Activated CD4-positive, alpha-beta T cell treated with anti-CD3 and anti-CD28 coated beads, Interleukin-2, amount 10 ng/mL, durations not matched to agents 7 days and 5 days (primary cell): Measurements from ENCODE around the gene WIPI1. TPM values are rescaled to one million over a fixed set of nuclear protein-coding genes. Genes with fewer than 3 reads are reported as not detected.

Experiments used
- CTCF ChIA-PET: fragments of 350-600 bp; sonication (Branson Sonifier 250); formaldehyde crosslinking; loops from one replicate; lab custom pipeline; 2021; ENCODE audit warnings: antibody characterized with exemption; lab: Charles Lee
- POLR2A ChIA-PET: fragments of 350-600 bp; sonication (Branson Sonifier 250); formaldehyde crosslinking; loops from one replicate; lab custom pipeline; 2021; ENCODE audit warnings: antibody characterized with exemption; lab: Charles Lee
- DNase-seq: peaks from one replicate; pipeline ENCODE4 v3.0.0-alpha.2; 2020
- H3K27ac Mint-ChIP-seq: one replicate; pipeline ENCODE4 v1.8.0; 2021; ENCODE audit warnings: mild to moderate bottlenecking, moderate library complexity, mixed read lengths
- H3K27me3 Mint-ChIP-seq: one replicate; pipeline ENCODE4 v1.8.0; 2021; ENCODE audit warnings: mixed read lengths
- H3K36me3 Mint-ChIP-seq: one replicate; pipeline ENCODE4 v1.8.0; 2021; ENCODE audit warnings: low read depth, mixed read lengths
- H3K4me1 Mint-ChIP-seq: one replicate; pipeline ENCODE4 v1.8.0; 2021; ENCODE audit warnings: mixed read lengths
- H3K4me3 Mint-ChIP-seq: one replicate; pipeline ENCODE4 v1.8.0; 2021; ENCODE audit warnings: mild to moderate bottlenecking, moderate library complexity, mixed read lengths
- H3K9me3 Mint-ChIP-seq: one replicate; pipeline ENCODE4 v1.8.0; 2021; ENCODE audit warnings: mixed read lengths
- total RNA-seq, 2 experiments: library from RNA; stranded (reverse); gene quantifications; one replicate each; pipeline ENCODE4 v1.2.3, GENCODE V29; 2021

WIPI1 gene
- total RNA-seq, 2 experiments from 2014 or later: 28.2 to 34.4 TPM

DNA sequence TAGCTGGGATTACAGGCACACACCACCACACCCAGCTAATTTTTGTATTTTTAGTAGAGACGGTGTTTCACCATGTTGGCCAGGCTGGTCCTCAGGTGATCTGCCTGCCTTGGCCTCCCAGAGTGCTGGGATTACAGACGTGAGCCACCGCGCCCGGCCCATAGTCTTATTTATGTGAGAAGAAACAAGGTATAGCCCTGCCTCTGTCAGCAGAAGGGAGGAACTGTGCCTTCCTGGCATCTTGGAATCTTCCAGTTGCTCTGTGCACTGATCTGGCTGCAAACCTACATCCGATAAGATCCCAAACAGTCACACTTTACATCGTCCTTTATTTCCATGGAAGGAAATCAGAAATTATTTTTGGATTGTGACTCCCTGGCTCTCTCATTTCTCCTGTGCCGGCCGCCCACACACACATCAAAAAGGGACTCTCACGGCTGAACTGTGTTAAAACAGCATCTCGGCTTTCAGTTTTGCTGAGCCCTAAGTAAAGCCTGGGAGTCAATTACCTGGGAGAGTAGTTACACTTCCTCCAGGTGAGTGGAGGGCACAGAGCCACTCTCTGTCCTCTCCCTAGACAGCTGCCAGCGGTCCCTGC is 23.3 kb downstream of the WIPI1 start:
- POLR2A ChIA-PET: no interaction called here
- Mint-ChIP-seq H3K4me1 (peaks cover 60% of the 10 kb centered on the region), H3K27me3 (no peaks in the 10 kb centered on the region), H3K27ac (peak overlapping the region; percentile 41), H3K4me3 (no peak overlapping the region), H3K9me3 (no peaks in the 10 kb centered on the region), H3K36me3 (peaks cover 51% of the 10 kb centered on the region)
- DNase-seq: no peak
- CTCF ChIA-PET: interaction anchor here (0.9 to 2.0 kb wide), 3 partner anchors 11 to 189 kb away, joined by 3 to 9 read pairs (median 3); no protein-coding TSS in a partner anchor

DNA sequence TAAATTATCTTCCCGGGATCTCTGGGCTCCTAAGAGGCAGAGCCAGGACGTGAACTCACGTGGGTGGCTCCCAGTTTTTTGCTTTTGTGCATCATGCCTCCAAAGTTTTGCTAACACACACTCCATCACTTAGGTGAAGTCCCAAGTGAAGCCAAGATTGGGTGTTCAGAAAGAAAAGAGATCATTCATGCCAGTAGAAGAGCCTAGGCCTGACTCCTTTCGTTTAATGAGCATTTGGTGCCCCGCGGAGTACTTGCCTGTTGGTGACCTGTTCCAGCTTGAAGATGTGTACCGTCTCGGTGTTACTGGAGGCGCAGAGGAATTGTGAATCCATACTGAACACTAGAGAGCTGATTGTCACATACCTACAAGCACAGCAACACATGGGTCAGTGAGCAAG is 24.1 kb downstream of the WIPI1 start:
- Mint-ChIP-seq H3K4me1 (peaks cover 52% of the 10 kb centered on the region), H3K9me3 (no peaks in the 10 kb centered on the region), H3K27ac (peak overlapping the region; percentile 41), H3K36me3 (peaks cover 49% of the 10 kb centered on the region), H3K27me3 (no peaks in the 10 kb centered on the region), H3K4me3 (no peak overlapping the region)
- CTCF ChIA-PET: interaction anchor here (1.1 to 2.3 kb wide), 5 partner anchors 10 to 228 kb away, joined by 3 to 10 read pairs (median 3); no protein-coding TSS in a partner anchor
- POLR2A ChIA-PET: no interaction called here
- DNase-seq: no peak

DNA sequence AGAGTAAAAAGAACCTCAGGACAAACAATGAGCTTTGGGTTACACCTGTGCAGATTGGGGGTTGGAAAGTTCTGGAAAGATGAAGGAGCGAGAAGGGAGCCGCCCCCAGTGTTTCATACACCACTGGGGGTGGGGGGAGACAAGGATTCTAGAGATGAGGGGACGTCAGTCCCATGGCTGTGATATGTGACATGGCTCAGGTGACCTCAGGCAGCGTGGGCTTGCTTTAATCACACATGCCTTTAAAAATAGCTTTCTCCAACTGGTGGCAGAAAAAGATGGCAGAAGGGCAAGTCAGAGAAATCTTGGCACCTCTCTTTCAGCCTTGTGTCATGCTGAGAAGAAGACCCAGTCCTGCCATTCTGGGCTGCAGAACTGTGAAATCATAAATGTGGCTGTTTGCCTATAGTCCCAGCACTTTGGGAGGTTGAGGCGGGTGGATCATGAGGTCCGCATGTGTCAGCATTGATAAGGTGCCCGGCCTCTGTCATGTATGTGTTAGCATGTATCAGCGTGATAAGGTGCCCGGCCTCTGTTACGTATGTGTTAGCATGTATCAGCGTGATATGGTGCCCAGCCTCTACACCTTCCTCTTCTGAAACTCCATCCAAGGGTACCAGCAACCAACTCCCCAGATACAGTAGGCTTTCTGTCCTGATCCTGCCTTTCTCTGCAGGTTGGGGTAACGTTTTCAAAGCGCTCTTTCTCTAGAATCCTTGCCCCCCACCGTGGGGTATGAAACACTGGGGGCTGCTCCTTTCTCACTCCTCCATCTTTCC is 25.0 kb downstream of the WIPI1 start:
- H3K27me3 Mint-ChIP-seq: no peaks in the 10 kb centered on the region
- no peak overlapping the region for H3K4me3 Mint-ChIP-seq
- peaks cover 42% of the 10 kb centered on the region for H3K4me1 Mint-ChIP-seq
- peaks cover 49% of the 10 kb centered on the region for H3K36me3 Mint-ChIP-seq
- ChIA-PET CTCF (interaction anchor here (0.6 to 2.3 kb wide), 20 partner anchors 9 to 348 kb away, joined by 3 to 10 read pairs (median 3); partner anchors contain the start of genes ARSG and WIPI1), POLR2A (interaction anchor here (0.5 to 0.9 kb wide), 2 partner anchors 30 to 141 kb away, joined by 3 read pairs; partner anchors contain the start of gene SLC16A6)
- H3K27ac Mint-ChIP-seq: peak overlapping the region; percentile 26
- no peaks in the 10 kb centered on the region for H3K9me3 Mint-ChIP-seq
- DNase-seq: no peak

DNA sequence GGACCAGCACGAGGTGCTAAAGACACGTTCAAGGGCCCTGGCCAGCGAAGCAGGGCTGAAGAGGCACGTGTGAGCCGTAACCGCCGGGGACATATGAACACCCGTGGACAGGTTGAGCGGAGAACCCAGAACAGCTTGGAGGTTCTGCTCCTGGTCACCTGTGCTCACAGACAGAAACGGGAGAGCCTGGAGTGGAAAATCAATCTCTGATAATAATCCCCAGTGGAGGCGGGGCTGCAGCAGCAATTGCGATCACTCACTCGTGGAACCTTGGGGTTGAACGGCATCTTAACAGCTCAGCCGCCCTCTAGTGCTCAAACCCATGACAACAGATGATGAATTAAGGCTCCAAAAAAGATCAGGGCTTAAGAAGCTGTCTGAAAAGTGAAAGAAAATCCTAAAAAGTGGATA is 25.6 kb downstream of the WIPI1 start:
- H3K27ac Mint-ChIP-seq: peak overlapping the region; percentile 26
- POLR2A ChIA-PET: interaction anchor here (0.9 kb wide), 1 partner anchor 141 kb away, joined by 3 read pairs; the partner anchor contains the start of gene SLC16A6

DNA sequence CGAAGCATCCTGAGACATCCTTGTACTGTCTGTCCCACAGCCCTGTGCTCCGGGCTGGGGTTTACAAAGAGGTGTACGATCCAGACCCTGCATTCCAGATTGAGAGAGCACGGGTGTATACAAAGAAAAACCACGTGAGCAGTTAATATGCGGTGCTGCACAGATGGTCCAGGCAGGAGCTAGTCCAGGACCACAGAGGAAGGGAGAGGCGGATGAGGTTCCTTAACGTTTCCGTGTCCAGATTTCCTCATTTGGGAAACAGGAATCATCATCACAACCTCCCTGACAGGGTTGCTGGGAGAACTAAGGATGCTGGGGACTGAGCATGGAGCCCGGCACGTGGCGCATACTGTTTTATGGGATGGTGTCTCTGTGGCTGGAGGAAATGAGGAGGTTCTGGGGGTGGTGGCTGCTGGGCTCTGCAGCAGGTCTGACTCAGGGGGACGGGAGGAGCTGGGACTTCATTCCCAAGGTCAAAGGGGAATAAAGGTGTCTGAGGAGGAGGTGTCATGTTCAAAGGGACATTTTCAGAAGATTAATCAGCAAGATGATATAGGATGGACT is 26.2 kb downstream of the WIPI1 start:
- ChIA-PET CTCF (interaction anchor here (0.5 to 2.3 kb wide), 13 partner anchors 11 to 347 kb away, joined by 3 to 10 read pairs (median 3); partner anchors contain the start of gene ARSG), POLR2A (interaction anchor here (0.9 kb wide), 1 partner anchor 140 kb away, joined by 3 read pairs; the partner anchor contains the start of gene SLC16A6)
- Mint-ChIP-seq H3K27me3 (no peaks in the 10 kb centered on the region), H3K4me1 (peaks cover 31% of the 10 kb centered on the region), H3K9me3 (no peaks in the 10 kb centered on the region), H3K27ac (no peak overlapping the region), H3K4me3 (no peak overlapping the region), H3K36me3 (peaks cover 46% of the 10 kb centered on the region)
- no peak for DNase-seq

More for the DNA sequence above, 25.6 kb downstream of the WIPI1 start:
- peak; percentile 73 for DNase-seq
- CTCF ChIA-PET: interaction anchor here (0.5 to 2.3 kb wide), 19 partner anchors 9 to 348 kb away, joined by 3 to 10 read pairs (median 3); partner anchors contain the start of gene ARSG
- Mint-ChIP-seq H3K4me3 (no peak overlapping the region), H3K27me3 (no peaks in the 10 kb centered on the region), H3K36me3 (peaks cover 49% of the 10 kb centered on the region), H3K9me3 (no peaks in the 10 kb centered on the region), H3K4me1 (peaks cover 36% of the 10 kb centered on the region)

DNA sequence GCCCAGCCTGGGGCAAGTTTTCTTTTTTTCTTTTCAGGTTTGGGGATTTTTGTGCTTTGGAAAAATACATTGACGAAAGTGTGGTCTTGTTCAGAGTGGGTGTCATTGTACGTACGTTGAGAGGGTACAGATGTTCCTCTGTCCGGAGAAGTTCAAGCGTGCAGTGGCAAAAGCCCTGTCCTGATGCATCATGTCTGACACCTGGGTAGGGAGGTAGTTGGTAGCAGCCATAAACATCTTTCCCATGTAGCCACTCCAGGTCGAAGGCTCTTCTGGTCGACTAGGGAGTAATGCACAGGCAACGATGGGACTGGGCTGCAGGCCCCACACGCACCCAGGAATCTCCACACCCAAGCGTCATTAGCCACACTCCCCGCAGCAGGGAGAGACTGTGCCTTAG is 27.4 kb downstream of the WIPI1 start:
- peaks cover 43% of the 10 kb centered on the region for H3K36me3 Mint-ChIP-seq
- no peak overlapping the region for H3K27ac Mint-ChIP-seq
- ChIA-PET POLR2A (no interaction called here), CTCF (interaction anchor here (1.6 kb wide), 1 partner anchor 11 kb away, joined by 3 read pairs; no protein-coding TSS in a partner anchor)
- no peak overlapping the region for H3K4me3 Mint-ChIP-seq
- DNase-seq: no peak
- peaks cover 19% of the 10 kb centered on the region for H3K4me1 Mint-ChIP-seq
- no peaks in the 10 kb centered on the region for H3K9me3 Mint-ChIP-seq
- no peaks in the 10 kb centered on the region for H3K27me3 Mint-ChIP-seq

DNA sequence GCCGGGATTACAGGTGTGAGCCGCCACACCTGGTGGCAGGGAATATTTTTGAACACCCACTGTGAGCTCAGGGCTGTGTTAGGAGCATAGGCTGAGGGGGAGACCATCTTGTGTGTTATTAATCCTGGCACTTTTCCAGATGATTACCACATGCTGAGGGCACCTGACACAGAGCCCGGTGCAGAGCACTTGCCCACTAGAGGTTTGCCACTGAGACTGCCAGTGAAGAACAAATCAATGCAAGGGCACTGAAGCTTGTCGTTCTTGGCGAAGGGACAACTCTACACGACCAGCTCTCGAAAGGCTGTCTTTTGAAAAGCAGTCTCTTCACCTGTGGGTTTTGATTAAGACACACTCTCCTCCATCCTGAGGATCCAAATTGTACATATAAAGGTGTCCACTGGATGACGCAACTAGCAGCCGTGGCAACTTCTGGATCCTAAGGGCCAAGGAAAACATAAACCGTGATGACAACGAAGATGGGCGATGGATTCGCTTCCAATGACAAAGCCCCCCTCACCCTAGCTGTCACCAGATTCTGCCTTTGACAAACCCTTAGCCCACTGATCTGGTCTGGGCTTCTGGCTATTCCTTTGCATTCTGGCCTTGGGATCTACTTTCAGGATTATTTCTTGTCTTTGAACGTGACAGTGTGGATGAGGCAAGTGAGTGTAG is 28.7 kb downstream of the WIPI1 start:
- DNase-seq: no peak
- no peak overlapping the region for H3K4me3 Mint-ChIP-seq
- no peak overlapping the region for H3K27ac Mint-ChIP-seq
- ChIA-PET CTCF (interaction anchor here (1.0 to 1.3 kb wide), 3 partner anchors 30 to 409 kb away, joined by 3 to 4 read pairs (median 3); no protein-coding TSS in a partner anchor), POLR2A (no interaction called here)
- peaks cover 11% of the 10 kb centered on the region for H3K4me1 Mint-ChIP-seq
- H3K9me3 Mint-ChIP-seq: no peaks in the 10 kb centered on the region
- no peaks in the 10 kb centered on the region for H3K27me3 Mint-ChIP-seq
- peaks cover 39% of the 10 kb centered on the region for H3K36me3 Mint-ChIP-seq

DNA sequence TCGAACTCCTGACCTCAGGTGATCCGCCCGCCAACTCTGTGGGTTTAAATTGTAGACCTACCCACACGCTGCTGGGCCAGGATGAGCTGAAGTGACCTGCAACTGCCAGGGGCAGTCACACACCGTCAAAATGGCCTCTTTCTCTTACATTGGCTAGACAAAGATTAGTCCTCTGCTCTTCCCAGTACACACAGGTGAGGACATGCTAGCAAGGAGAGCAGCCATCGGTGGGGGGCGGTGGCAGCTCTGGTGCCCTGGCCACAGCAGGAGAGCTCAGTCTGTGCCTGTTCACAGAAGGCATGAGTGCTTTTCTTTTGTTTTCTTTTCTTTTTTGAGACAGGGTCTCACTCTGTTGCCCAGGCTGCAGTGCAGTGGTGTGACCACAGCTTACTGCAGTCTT is 29.7 kb downstream of the WIPI1 start:
- Mint-ChIP-seq H3K4me1 (peaks cover 11% of the 10 kb centered on the region), H3K4me3 (no peak overlapping the region), H3K27me3 (no peaks in the 10 kb centered on the region), H3K36me3 (peaks cover 30% of the 10 kb centered on the region), H3K27ac (no peak overlapping the region), H3K9me3 (no peaks in the 10 kb centered on the region)
- CTCF ChIA-PET: interaction anchor here (0.6 to 1.5 kb wide), 5 partner anchors 9 to 408 kb away, joined by 3 to 5 read pairs (median 4); no protein-coding TSS in a partner anchor
- POLR2A ChIA-PET: no interaction called here
- DNase-seq: no peak

DNA sequence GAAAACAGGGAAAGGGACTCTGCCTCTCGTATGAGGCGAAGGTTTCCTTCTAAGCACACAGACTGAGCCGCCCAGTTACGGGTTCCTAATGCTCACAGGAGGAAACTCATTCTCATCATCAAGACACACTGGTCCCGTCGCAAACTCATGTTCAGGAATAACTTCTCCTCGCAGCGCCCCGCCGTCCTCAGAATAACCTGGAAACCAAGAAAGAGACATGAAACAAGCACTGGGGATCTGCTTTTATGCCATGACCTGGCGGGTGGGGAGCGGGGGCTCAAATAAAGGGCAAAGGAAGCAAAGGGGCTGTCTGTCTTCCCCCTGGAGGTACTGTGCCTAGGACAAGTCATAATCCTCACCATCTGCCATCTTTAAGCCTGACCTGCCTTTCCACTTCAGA is 31.3 kb downstream of the WIPI1 start:
- Mint-ChIP-seq H3K4me3 (no peak overlapping the region), H3K4me1 (peaks cover 2% of the 10 kb centered on the region), H3K36me3 (peaks cover 23% of the 10 kb centered on the region), H3K9me3 (no peaks in the 10 kb centered on the region), H3K27me3 (no peaks in the 10 kb centered on the region), H3K27ac (no peak overlapping the region)
- POLR2A ChIA-PET: no interaction called here
- no peak for DNase-seq
- CTCF ChIA-PET: interaction anchor here (1.5 kb wide), 1 partner anchor 11 kb away, joined by 4 read pairs; no protein-coding TSS in a partner anchor

DNA sequence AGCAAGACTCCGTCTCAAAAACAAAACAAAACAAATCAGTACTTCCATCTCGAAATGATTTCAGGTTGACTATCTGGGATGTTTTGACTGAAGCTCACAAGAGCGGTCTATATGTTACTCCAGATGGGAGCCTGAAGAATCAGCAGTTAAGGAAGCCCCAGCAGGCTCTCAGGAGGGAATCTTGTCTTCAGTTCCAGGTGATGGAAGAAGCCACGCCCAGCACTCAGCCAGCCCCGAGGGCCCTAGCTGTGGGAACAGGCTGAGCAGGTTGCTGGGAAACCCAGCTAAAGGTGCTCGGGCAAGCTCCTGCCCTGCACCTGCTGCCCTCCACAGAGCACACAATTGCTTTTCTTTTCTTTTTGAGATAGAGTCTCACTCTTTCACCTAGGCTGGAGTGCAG is 32.4 kb downstream of the WIPI1 start:
- no peak for DNase-seq
- H3K27ac Mint-ChIP-seq: no peak overlapping the region
- H3K36me3 Mint-ChIP-seq: peaks cover 26% of the 10 kb centered on the region
- H3K27me3 Mint-ChIP-seq: no peaks in the 10 kb centered on the region
- no peaks in the 10 kb centered on the region for H3K9me3 Mint-ChIP-seq
- POLR2A ChIA-PET: interaction anchor here (0.7 kb wide), 1 partner anchor 306 kb away, joined by 3 read pairs; no protein-coding TSS in a partner anchor
- H3K4me1 Mint-ChIP-seq: peaks cover 2% of the 10 kb centered on the region
- CTCF ChIA-PET: interaction anchor here (0.6 to 1.5 kb wide), 5 partner anchors 9 to 182 kb away, joined by 3 to 4 read pairs (median 3); partner anchors contain the start of gene ARSG
- no peak overlapping the region for H3K4me3 Mint-ChIP-seq

DNA sequence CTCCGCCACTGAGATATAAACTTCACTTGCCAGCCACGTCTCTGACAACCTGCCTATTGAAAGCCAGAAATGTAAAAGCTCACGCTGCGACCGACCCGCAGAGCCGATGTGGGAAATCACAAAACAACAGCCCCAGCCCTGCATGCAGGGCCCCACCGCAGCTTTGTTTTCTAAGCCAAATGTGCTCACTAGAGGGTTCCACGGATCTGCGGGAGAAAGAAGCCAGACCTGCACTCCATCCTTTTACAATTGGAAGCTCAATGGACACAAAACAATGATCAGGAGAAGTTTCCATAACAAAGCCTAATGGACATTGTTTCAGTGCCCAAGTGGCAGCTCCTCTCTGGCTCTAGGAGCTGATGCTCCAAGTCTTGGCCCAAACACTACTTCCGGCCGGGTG is 33.1 kb downstream of the WIPI1 start:
- Mint-ChIP-seq H3K27me3 (no peaks in the 10 kb centered on the region), H3K9me3 (no peaks in the 10 kb centered on the region), H3K4me1 (peaks cover 2% of the 10 kb centered on the region), H3K4me3 (no peak overlapping the region), H3K36me3 (peaks cover 29% of the 10 kb centered on the region), H3K27ac (no peak overlapping the region)
- no peak for DNase-seq
- ChIA-PET CTCF (interaction anchor here (1.2 to 1.3 kb wide), 2 partner anchors 8 to 132 kb away, joined by 3 read pairs; partner anchors contain the start of gene ARSG), POLR2A (no interaction called here)

DNA sequence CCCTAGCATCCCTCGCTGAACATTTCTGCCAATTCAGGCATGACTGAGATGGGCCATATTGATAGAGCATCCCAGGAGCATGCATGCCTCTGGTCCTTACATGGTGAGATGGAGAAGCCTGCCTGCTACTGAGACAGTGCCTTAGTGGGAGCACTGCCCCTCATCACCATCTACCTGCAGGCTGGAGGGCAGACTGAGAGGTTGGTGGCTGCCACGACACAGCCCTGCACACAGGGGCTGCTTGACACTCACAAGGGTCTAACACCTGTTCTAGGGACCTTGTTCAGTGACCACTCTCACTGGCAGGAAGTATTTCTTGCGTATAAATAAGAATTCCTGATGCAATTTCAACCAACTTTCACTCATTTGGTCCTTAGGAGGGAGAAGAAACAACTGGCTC is 34.0 kb downstream of the WIPI1 start:
- POLR2A ChIA-PET: no interaction called here

More for the DNA sequence above, 34.0 kb downstream of the WIPI1 start:
- Mint-ChIP-seq H3K4me1 (peaks cover 2% of the 10 kb centered on the region), H3K27ac (no peak overlapping the region), H3K36me3 (peaks cover 31% of the 10 kb centered on the region), H3K4me3 (no peak overlapping the region), H3K27me3 (no peaks in the 10 kb centered on the region), H3K9me3 (no peaks in the 10 kb centered on the region)
- CTCF ChIA-PET: interaction anchor here (2.3 kb wide), 1 partner anchor 10 kb away, joined by 9 read pairs; no protein-coding TSS in a partner anchor
- DNase-seq: no peak
